Heart left ventricle (tissue), 13 donors: ENCODE results near the gene COQ5.

Experiments used
- CTCF ChIP-seq, 12 donors: fragments of 200-600 bp; sonication (generic) in 4 of 12; IDR thresholded peaks; one replicate each; pipeline versions ENCODE4 v1.5.0 to v1.8.0; 2018 to 2022; ENCODE audit warnings: antibody characterized with exemption in 12 of 12, mild to moderate bottlenecking in 5 of 12
- POLR2A ChIP-seq, 2 donors: fragments of 450-650 bp; IDR thresholded peaks; one replicate each; pipeline ENCODE4 v1.6.1; 2017; ENCODE audit warnings: antibody characterized with exemption in 2 of 2, mild to moderate bottlenecking in 2 of 2, moderate library complexity in 2 of 2
- donor health status: ischemic (EF 13 %, LVEDD 7.1; RV severe dilation, severe dysfunction).
- donor health status: DM: no; HTN: yes; CAD: no.
- donor health status: DM: no; HTN: no; CAD: no.
- donor health status: ischemic (EF 25% LVEDD 6.9; RV normal size, moderate dysfunction).
- donor health status: ischemic (EF 25% LVEDD 5.7; RV mildly dilated, moderate dysfunction).
- donor health status: ischemic (EF 35%, LVEDD 5.7; RV mildly dilated, moderate dysfunction).
- donor health status: nonischemic (EF 11% LVEDD 7.7; RV severe dilation, severe dysfunction).
- donor health status: DM: yes; HTN: yes; CAD: no.
- donor health status: PGD.
- donor health status: ischemic (EF 29% LVEDD 5.4; RV normal size, mild dysfunction).
- donor health status: nonischemic (EF 23%, LVEDD 6.1; RV moderate dilation, normal function).

DNA sequence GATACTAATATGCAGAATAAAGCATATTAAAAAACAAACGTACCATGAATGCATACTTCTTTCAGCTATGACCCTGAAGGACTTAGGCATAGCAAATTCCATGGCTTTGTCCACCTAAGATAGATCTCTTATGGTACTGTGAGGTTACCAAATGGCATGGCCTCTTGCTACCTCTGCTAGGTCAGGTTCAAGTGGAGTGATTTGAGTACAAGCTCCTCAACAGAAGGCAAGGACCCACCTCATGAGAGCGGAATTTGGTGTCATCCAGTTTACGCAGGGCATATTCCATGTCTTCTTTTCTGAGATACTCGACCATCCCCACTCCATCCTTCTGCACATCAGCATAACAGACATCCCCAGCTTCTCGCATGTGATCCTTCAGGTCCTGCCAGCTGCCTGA lies 65.2 kb downstream of the COQ5 start:
- TF ChIP-seq CTCF (IDR thresholded peaks at IDR 0.05) (no peak), POLR2A (IDR thresholded peaks at IDR 0.05) (no peak)
